Spleen (tissue), 11 donors: Measurements from ENCODE around the gene GSDMA. TPM values are rescaled to one million over a fixed set of nuclear protein-coding genes. Genes with fewer than 3 reads are reported as not detected.
"Not testable (repeated sequence)": the region's sequence is repeated elsewhere in the genome, so short reads cannot be mapped to it uniquely, and the experiment has no call there.

Experiments
- DNase-seq: peaks from one replicate; pipeline ENCODE4 v3.0.0-alpha.2; 2020
- H3K27ac ChIP-seq, 8 donors: fragments of 200-600 bp; sonication (generic) in 7 of 8; 1 replicate in 4 of 8; 2 replicates in 4 of 8; pipeline versions ENCODE4 v1.5.0 to v1.8.0; 2016 to 2021; ENCODE audit warnings: inconsistent platforms in 4 of 8, mild to moderate bottlenecking in 4 of 8, moderate library complexity in 1 of 8
- H3K27me3 ChIP-seq, 7 donors: fragments of 200-600 bp; sonication (generic) in 6 of 7; replicated peaks in 1 of 7; 1 replicate in 4 of 7; 2 replicates in 3 of 7; pipeline versions ENCODE4 v1.5.0 to v1.8.0; 2016 to 2021; ENCODE audit warnings: inconsistent platforms in 3 of 7, mild to moderate bottlenecking in 1 of 7
- H3K36me3 ChIP-seq, 6 donors: fragments of 200-600 bp; sonication (generic) in 5 of 6; 1 replicate in 4 of 6; 2 replicates in 2 of 6; pipeline versions ENCODE4 v1.5.0 to v1.8.0; 2016 to 2021; ENCODE audit warnings: inconsistent platforms in 2 of 6
- H3K4me1 ChIP-seq, 6 donors: fragments of 200-600 bp; sonication (generic) in 5 of 6; 1 replicate in 3 of 6; 2 replicates in 3 of 6; pipeline versions ENCODE4 v1.5.0 to v1.8.0; 2016 to 2021; ENCODE audit warnings: inconsistent platforms in 3 of 6
- H3K4me3 ChIP-seq, 8 donors: fragments of 200-600 bp; sonication (generic) in 7 of 8; 1 replicate in 4 of 8; 2 replicates in 4 of 8; pipeline versions ENCODE4 v1.5.0 to v1.8.0; 2016 to 2021; ENCODE audit warnings: inconsistent platforms in 4 of 8, mild to moderate bottlenecking in 4 of 8, moderate library complexity in 2 of 8
- H3K9me3 ChIP-seq, 8 donors: fragments of 200-600 bp; sonication (generic) in 7 of 8; 1 replicate in 4 of 8; 2 replicates in 4 of 8; pipeline versions ENCODE4 v1.5.0 to v1.8.0; 2016 to 2021; ENCODE audit warnings: inconsistent platforms in 4 of 8
- POLR2A ChIP-seq, 3 donors: fragments of 450-650 bp; IDR thresholded peaks; one replicate each; pipeline ENCODE4 v1.5.1; 2017; ENCODE audit warnings: antibody characterized with exemption in 3 of 3, mild to moderate bottlenecking in 1 of 3
- POLR2AphosphoS5 ChIP-seq, 3 donors: sonication (generic); formaldehyde crosslinking; IDR thresholded peaks; one replicate each; pipeline ENCODE4 v1.5.1; 2017; ENCODE audit warnings: antibody characterized with exemption in 3 of 3
- WGBS, 5 donors: extraction: QIAGEN DNeasy Blood & Tissue Kit in 3 of 5; methylation state at CpG; one replicate each; pipeline versions ENCODE4 v1.1.5 to v1.1.7; 2013 to 2018; 5-methylcytosine and 5-hydroxymethylcytosine counted together
- intact Hi-C: fragments of 100-400 bp; cut with DNase I; formaldehyde crosslinking; loops from one replicate; pipeline ENCODE4 v1.15.0; 2023; ENCODE audit warnings: low total_unique reads
- polyA plus RNA-seq, 3 donors: library from polyadenylated mRNA; stranded (reverse); fragments of 200-250 nt; gene quantifications; one replicate each; pipeline ENCODE4 v1.2.1, GENCODE V29; 2013
- total RNA-seq, 7 donors: library from RNA; depleted of rRNA in 3 of 7; stranded (reverse); fragments of >200 nt in 3 of 7; fragmentation: NEBNext Ultra II Directional in 4 of 7; extraction: Animal tissue kit (Norgen Biotek cat#: 25700) in 4 of 7; gene quantifications; one replicate each; pipeline versions ENCODE4 v1.1.0 to v1.2.1, GENCODE V29; 2016 to 2021
- TF ChIP-seq, protein P1 (sequence below), 11 experiments: fragments of 200-600 bp in 7 of 11; fragments of 450-650 bp in 4 of 11; sonication (generic) in 4 of 11; IDR thresholded peaks in 8 of 11; conservative IDR thresholded peaks in 3 of 11; 1 replicate in 7 of 11; 2 replicates in 4 of 11; pipeline versions ENCODE4 v1.4.0 to v1.8.0; 2016 to 2021; ENCODE audit warnings: antibody characterized with exemption in 11 of 11, inconsistent platforms in 4 of 11, mild to moderate bottlenecking in 1 of 11
- donor health status: healthy with polysubstance abuse.
- donor health status: DM: no; HTN: no; CAD: no; lungs with moderate emphysema.
- donor health status: DM: no; HTN: no; CAD: no.
- donor health status: Bipolar disorder and iron deficiency.
- donor health status: healthy.
- donor health status: DM: no; HTN: no; CAD: no.
- donor health status: DM: yes; HTN: yes; CAD: no.

The GSDMA gene
- total and polyA plus RNA-seq, 10 donors: 0.07 to 1.2 (median 0.41) TPM; not detected in 3

DNA sequence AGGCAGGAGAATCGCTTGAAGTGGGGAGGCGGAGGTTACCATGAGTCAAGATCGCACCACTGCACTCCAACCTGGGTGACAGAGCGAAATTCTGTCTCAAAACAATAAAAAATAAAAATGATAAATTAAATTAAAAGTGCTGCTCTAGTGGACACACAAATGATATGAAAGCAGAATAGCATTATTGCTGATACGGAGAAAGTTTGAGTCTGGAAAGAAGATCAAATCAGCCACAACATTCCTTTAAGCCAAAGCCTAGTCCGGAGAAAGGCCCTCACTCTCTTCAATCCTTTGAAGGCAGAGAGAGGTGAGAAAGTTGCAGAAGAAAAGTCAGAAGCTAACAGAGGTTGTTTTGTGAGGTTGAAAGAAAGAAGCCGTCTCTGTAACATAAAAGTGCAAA, 37.4 kb downstream of the GSDMA start:
- H3K4me1 ChIP-seq: peaks cover 0 to 10% (median 0%) of the 10 kb centered on the region in 6 donors
- H3K9me3 ChIP-seq: no peaks in the 10 kb centered on the region
- TF ChIP-seq, protein P1, sequence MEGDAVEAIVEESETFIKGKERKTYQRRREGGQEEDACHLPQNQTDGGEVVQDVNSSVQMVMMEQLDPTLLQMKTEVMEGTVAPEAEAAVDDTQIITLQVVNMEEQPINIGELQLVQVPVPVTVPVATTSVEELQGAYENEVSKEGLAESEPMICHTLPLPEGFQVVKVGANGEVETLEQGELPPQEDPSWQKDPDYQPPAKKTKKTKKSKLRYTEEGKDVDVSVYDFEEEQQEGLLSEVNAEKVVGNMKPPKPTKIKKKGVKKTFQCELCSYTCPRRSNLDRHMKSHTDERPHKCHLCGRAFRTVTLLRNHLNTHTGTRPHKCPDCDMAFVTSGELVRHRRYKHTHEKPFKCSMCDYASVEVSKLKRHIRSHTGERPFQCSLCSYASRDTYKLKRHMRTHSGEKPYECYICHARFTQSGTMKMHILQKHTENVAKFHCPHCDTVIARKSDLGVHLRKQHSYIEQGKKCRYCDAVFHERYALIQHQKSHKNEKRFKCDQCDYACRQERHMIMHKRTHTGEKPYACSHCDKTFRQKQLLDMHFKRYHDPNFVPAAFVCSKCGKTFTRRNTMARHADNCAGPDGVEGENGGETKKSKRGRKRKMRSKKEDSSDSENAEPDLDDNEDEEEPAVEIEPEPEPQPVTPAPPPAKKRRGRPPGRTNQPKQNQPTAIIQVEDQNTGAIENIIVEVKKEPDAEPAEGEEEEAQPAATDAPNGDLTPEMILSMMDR (IDR thresholded peaks at IDR 0.05 in 8 of 11, conservative IDR thresholded peaks at IDR 0.05 in 3 of 11): no peak
- TF ChIP-seq POLR2AphosphoS5 (IDR thresholded peaks at IDR 0.05) (no peak), POLR2A (IDR thresholded peaks at IDR 0.05) (no peak)
- no peak overlapping the region for H3K27ac ChIP-seq
- intact Hi-C loops: no loop called here
- DNase-seq: no peak
- no peak overlapping the region for H3K4me3 ChIP-seq
- H3K36me3 ChIP-seq: peaks cover 0 to 40% (median 35%) of the 10 kb centered on the region in 6 donors
- 91 to 95% (median 93%) methylated on average over 7 of the region's 7 CpGs for WGBS, 5 donors
- no peaks in the 10 kb centered on the region for H3K27me3 ChIP-seq

DNA sequence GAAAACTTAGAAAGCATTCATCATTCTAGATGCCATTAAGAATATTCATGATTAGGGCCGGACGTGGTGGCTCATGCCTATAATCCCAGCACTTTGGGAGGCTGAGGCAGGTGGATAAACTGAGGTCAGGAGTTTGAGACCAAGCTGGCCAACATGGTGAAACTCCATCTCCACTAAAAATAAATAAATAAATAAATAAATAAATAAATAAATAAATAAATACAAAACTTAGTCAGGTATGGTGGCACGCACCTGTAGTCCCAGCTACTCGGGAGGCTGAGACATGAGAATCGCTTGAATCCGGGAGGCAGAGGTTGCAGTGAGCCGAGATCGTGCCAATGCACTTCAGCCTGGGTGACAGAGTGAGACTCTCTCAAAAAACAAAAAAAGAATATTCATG, 38.5 kb downstream of the GSDMA start:
- not testable (repeated sequence) for DNase-seq
- 82 to 96% (median 91%) methylated on average over 8 of the region's 8 CpGs for WGBS, 5 donors

DNA sequence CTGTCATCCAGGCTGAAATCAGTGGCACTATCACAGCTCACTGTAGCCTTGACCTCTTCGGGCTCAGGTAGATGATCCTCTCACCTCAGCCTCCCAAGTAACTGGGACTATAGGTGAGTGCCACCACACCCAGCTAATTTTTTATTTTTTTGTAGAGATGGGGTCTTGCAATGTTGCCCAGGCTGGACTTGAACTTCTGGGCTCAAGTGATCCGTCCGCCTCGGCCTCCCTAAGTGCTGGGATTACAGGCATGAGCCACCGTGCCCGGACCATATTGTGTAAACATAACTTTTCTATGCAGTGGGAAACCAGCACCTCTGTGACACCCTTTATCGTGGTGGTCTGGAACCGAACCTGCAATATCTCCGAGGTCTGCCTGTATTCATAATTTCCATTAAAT, 41.3 kb downstream of the GSDMA start:
- Histone ChIP-seq H3K9me3 (no peaks in the 10 kb centered on the region), H3K27me3 (no peaks in the 10 kb centered on the region), H3K27ac (no peak overlapping the region), H3K36me3 (peaks cover 0 to under 1% (median 0%) of the 10 kb centered on the region in 6 donors), H3K4me1 (no peaks in the 10 kb centered on the region), H3K4me3 (no peak overlapping the region)
- WGBS, 5 donors: 91 to 99% (median 92%) methylated on average over 9 of the region's 9 CpGs
- TF ChIP-seq, protein P1 (IDR thresholded peaks at IDR 0.05 in 8 of 11, conservative IDR thresholded peaks at IDR 0.05 in 3 of 11): no peak
- TF ChIP-seq POLR2A (IDR thresholded peaks at IDR 0.05): no peak
- TF ChIP-seq POLR2AphosphoS5 (IDR thresholded peaks at IDR 0.05): no peak
- intact Hi-C loops: no loop called here
- DNase-seq: no peak

More for the DNA sequence above, 38.5 kb downstream of the GSDMA start:
- H3K4me1 ChIP-seq, intact Hi-C loops, H3K4me3 ChIP-seq, H3K27me3 ChIP-seq, H3K9me3 ChIP-seq, H3K27ac ChIP-seq: not testable (repeated sequence)
- H3K36me3 ChIP-seq: peaks cover 0 to 28% (median 23%) of the 10 kb centered on the region in 6 donors

DNA sequence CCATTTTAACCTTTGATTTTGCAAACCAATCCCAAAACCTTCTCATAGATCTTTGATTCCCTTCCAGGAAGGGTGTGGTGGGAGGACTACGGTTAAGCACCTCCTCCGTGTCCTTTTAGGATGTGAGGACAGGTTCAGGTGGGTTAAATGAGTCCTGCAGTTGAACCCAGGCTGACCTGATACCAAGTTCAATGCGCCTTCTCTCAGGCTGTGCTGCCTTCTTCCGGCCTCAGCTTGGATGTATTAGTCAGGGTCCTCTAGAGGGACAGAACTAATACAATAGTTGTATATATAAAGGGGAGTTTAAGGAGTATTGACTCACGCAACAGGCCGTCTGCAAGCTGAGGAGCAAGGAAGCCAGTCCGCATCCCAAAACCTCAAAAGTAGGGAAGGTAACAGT, 41.9 kb downstream of the GSDMA start:
- Histone ChIP-seq H3K4me3 (no peak overlapping the region), H3K27me3 (no peaks in the 10 kb centered on the region), H3K36me3 (no peaks in the 10 kb centered on the region), H3K4me1 (no peaks in the 10 kb centered on the region), H3K27ac (no peak overlapping the region), H3K9me3 (no peaks in the 10 kb centered on the region)
- WGBS, 5 donors: 87 to 94% (median 91%) methylated on average over 7 of the region's 7 CpGs
- DNase-seq: no peak
- no peak for TF ChIP-seq POLR2AphosphoS5 (IDR thresholded peaks at IDR 0.05)
- TF ChIP-seq, protein P1 (IDR thresholded peaks at IDR 0.05 in 8 of 11, conservative IDR thresholded peaks at IDR 0.05 in 3 of 11): no peak
- intact Hi-C loops: no loop called here

DNA sequence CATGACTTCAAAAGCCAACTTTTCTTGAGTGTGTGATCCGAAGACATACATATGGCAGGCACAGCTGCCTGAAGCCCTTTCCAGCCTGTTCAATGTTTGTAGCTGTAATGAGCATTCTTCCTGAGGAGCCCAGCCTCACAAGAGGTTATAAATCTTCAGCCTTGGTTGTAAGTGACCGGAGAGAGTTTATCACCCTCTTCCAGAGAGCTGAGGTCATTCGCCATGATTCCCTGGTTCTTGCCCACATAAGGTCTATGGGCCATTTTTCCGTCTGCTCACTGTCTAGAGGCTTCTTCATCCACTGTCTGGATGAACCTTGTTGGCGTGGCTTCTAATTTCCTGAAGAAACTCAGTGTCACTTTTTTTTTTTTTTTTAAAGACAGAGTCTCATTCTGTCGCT, 42.7 kb downstream of the GSDMA start:
- Histone ChIP-seq H3K9me3 (no peaks in the 10 kb centered on the region), H3K27ac (no peak overlapping the region), H3K4me3 (no peak overlapping the region), H3K27me3 (no peaks in the 10 kb centered on the region), H3K36me3 (no peaks in the 10 kb centered on the region), H3K4me1 (no peaks in the 10 kb centered on the region)
- 86 to 92% (median 89%) methylated on average over 6 of the region's 6 CpGs for WGBS, 5 donors
- intact Hi-C loops: no loop called here
- no peak for DNase-seq
- TF ChIP-seq POLR2A (IDR thresholded peaks at IDR 0.05) (no peak), POLR2AphosphoS5 (IDR thresholded peaks at IDR 0.05) (no peak)
- TF ChIP-seq, protein P1 (IDR thresholded peaks at IDR 0.05 in 8 of 11, conservative IDR thresholded peaks at IDR 0.05 in 3 of 11): no peak

DNA sequence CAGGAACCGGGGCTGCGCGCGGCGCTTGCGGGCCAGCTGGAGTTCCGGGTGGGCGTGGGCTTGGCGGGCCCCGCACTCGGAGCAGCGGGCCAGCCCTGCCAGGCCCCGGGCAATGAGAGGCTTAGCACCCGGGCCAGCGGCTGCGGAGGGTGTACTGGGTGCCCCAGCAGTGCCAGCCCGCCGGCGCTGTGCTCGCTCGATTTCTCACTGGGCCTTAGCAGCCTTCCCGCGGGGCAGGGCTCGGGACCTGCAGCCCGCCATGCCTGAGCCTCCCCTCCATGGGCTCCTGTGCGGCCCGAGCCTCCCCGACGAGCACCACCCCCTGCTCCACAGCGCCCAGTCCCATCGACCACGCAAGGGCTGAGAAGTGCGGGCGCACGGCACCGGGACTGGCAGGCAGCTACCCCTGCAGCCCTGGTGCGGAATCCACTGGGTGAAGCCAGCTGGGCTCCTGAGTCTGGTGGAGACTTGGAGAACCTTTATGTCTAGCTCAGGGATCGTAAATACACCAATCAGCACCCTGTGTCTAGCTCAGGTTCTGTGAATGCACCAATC, 48.2 kb downstream of the GSDMA start:
- intact Hi-C loops, H3K9me3 ChIP-seq, H3K27me3 ChIP-seq, H3K36me3 ChIP-seq, H3K27ac ChIP-seq, H3K4me3 ChIP-seq, DNase-seq: not testable (repeated sequence)
- H3K4me1 ChIP-seq: peaks cover 3 to 29% (median 22%) of the 10 kb centered on the region in 6 donors
- WGBS, 5 donors: 96 to 98% (median 97%) methylated on average over 19 to 38 of the region's 38 CpGs

DNA sequence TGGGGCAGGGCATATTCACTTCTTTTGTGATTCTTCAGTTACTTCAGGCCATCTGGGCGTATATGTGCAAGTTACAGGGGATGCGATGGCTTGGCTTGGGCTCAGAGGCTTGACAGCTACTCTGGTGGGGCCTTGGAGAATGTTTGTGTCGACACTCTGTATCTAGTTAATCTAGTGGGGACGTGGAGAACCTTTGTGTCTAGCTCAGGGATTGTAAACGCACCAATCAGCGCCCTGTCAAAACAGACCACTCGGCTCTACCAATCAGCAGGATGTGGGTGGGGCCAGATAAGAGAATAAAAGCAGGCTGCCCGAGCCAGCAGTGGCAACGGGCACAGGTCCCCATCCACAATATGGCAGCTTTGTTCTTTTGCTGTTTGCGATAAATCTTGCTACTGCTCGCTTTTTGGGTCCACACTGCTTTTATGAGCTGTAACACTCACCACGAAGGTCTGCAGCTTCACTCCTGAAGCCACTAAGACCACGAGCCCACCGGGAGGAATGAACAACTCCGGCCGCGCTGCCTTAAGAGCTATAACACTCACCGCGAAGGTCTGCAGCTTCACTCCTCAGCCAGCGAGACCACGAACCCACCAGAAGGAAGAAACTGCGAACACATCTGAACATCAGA, 49.3 kb downstream of the GSDMA start:
- H3K36me3 ChIP-seq, H3K9me3 ChIP-seq, H3K27ac ChIP-seq, H3K4me3 ChIP-seq, DNase-seq, H3K27me3 ChIP-seq, intact Hi-C loops: not testable (repeated sequence)
- peaks cover 3 to 40% (median 27%) of the 10 kb centered on the region in 6 donors for H3K4me1 ChIP-seq
- WGBS, 5 donors: 58 to 71% (median 67%) methylated on average over 19 to 22 of the region's 22 CpGs
